GM12878 (cell line): ENCODE data around the gene SULF2. TPM values are rescaled to one million over a fixed set of nuclear protein-coding genes. Genes with fewer than 3 reads are reported as not detected.

Experiments
- ATAC-seq: fragments of 200-7000 bp; cut with Tn5 transposase; 3 replicates; pipeline ENCODE4 v1.9.1; 2020; ENCODE audit warnings: mild to moderate bottlenecking, moderate library complexity
- BruUV-seq: library from RNA; stranded (reverse); fragments of 400-500 nt; replicated peaks from 2 replicates; lab custom pipeline; 2021; lab: Mats Ljungman, UMichigan
- CTCF ChIA-PET: fragments of 300-600 bp; sonication (Branson Sonifier 250); formaldehyde crosslinking; extraction: SDS; loops from one replicate; lab custom pipeline; 2021; ENCODE audit warnings: inconsistent platforms; lab: Yijun Ruan, JAX
- POLR2A ChIA-PET: fragments of 350-600 bp; formaldehyde crosslinking; extraction: SDS; loops from one replicate; lab custom pipeline; 2021; ENCODE audit warnings: inconsistent platforms; lab: Charles Lee
- RAD21 ChIA-PET: fragments of 300-600 bp; sonication (Branson Sonifier 250); formaldehyde crosslinking; loops from one replicate; lab custom pipeline; 2023; ENCODE audit warnings: antibody characterized with exemption; ENCODE audit not compliant: unreplicated experiment; lab: Charles Lee
- SMC1A ChIA-PET: fragments of 300-600 bp; sonication (Branson Sonifier 250); formaldehyde crosslinking; loops from one replicate; lab custom pipeline; 2023; ENCODE audit not compliant: unreplicated experiment, uncharacterized antibody; lab: Charles Lee
- DNase-seq: peaks from one replicate; pipeline ENCODE4 v3.0.0-alpha.2; 2011; ENCODE audit warnings: low read depth, low spot score
- FAIRE-seq: peaks from 3 replicates; lab custom pipeline; 2011; peaks lifted over from hg19 to GRCh38; lab: Jason Lieb, UNC
- H2AFZ ChIP-seq: 2 replicates; pipeline ENCODE4 v1.6.0; 2011; ENCODE audit warnings: low read depth, low read length, control low read depth; ENCODE audit not compliant: control insufficient read depth
- H3K27ac ChIP-seq: 2 replicates; pipeline ENCODE4 v1.5.1; 2011; ENCODE audit warnings: control low read depth; ENCODE audit not compliant: control insufficient read depth, insufficient read depth
- H3K27me3 ChIP-seq, 2 experiments: replicated peaks in 1 of 2; 2 replicates each; pipeline versions ENCODE4 v1.6.0 to v1.6.1; 2011; ENCODE audit warnings: low read length in 1 of 2; ENCODE audit not compliant: control insufficient read depth in 2 of 2, insufficient read depth in 2 of 2
- H3K36me3 ChIP-seq, 2 experiments: 2 replicates each; pipeline ENCODE4 v1.5.1; 2011; ENCODE audit warnings: low read length in 1 of 2; ENCODE audit not compliant: control insufficient read depth in 2 of 2, insufficient read depth in 2 of 2
- H3K4me1 ChIP-seq: 2 replicates; pipeline ENCODE4 v1.6.1; 2011; ENCODE audit warnings: mild to moderate bottlenecking, low read length, moderate library complexity, mixed read lengths; ENCODE audit not compliant: control insufficient read depth, insufficient read depth
- H3K4me2 ChIP-seq: 2 replicates; pipeline ENCODE4 v1.6.0; 2011; ENCODE audit warnings: control low read depth; ENCODE audit not compliant: control insufficient read depth, insufficient read depth
- H3K4me3 ChIP-seq: fragments of 200-600 bp; sonication (generic); 2 replicates; pipeline ENCODE4 v1.5.1; 2016
- H3K79me2 ChIP-seq: 2 replicates; pipeline ENCODE4 v1.6.0; 2011; ENCODE audit warnings: low read length; ENCODE audit not compliant: control insufficient read depth, insufficient read depth
- H3K9ac ChIP-seq: 2 replicates; pipeline ENCODE4 v1.8.0; 2011; ENCODE audit warnings: low read length, control low read depth, mixed read lengths; ENCODE audit not compliant: control insufficient read depth, insufficient read depth
- H3K9me3 ChIP-seq: replicated peaks from 3 replicates; pipeline ENCODE4 v1.5.1; 2011; ENCODE audit warnings: mild to moderate bottlenecking, low read length; ENCODE audit not compliant: control insufficient read depth, insufficient read depth
- H4K20me1 ChIP-seq: 2 replicates; pipeline ENCODE4 v1.6.0; 2011; ENCODE audit not compliant: control insufficient read depth, insufficient read depth
- BRCA1 ChIP-seq: IDR thresholded peaks from 2 replicates; pipeline ENCODE4 v1.6.1; 2011; ENCODE audit warnings: low read depth, low read length, improper control_type of control experiment
- CUX1 ChIP-seq: IDR thresholded peaks from 2 replicates; pipeline ENCODE4 v1.6.1; 2012; ENCODE audit warnings: improper control_type of control experiment, low read depth, low read length; ENCODE audit not compliant: insufficient replicate concordance
- ETV6 ChIP-seq, 2 experiments: fragments of 450-650 bp in 1 of 2; IDR thresholded peaks in 1 of 2; conservative IDR thresholded peaks in 1 of 2; 2 replicates each; pipeline ENCODE4 v1.6.1; 2014; ENCODE audit warnings: antibody characterized with exemption in 1 of 2, borderline replicate concordance in 1 of 2, low read depth in 1 of 2, mild to moderate bottlenecking in 1 of 2, moderate library complexity in 1 of 2
- YBX1 ChIP-seq: fragments of 450-650 bp; IDR thresholded peaks from 2 replicates; pipeline ENCODE4 v1.6.1; 2016; ENCODE audit warnings: antibody characterized with exemption
- WGBS: methylation state at CpG from one replicate; pipeline ENCODE4 v1.1.6; 2016; ENCODE audit warnings: low lambda C conversion rate; ENCODE audit not compliant: insufficient replicate concordance, insufficient coverage; ENCODE audit errors: missing lambda C conversion rate; 5-methylcytosine and 5-hydroxymethylcytosine counted together
- in situ Hi-C: fragments of 300-500 bp; cut with MboI; formaldehyde crosslinking; loops from 9 replicates; pipeline ENCODE4 v1.14.3; 2018; ENCODE audit warnings: mixed read lengths
- intact Hi-C: fragments of 100-400 bp; cut with micrococcal nuclease; formaldehyde crosslinking; loops from one replicate; pipeline ENCODE4 v1.14.2; 2022; ENCODE audit not compliant: unreplicated experiment
- polyA plus RNA-seq, 11 experiments: library from polyadenylated mRNA; depleted of rRNA in 4 of 11; unstranded in 6 of 11; stranded (reverse) in 5 of 11; fragments of >200 nt; fragmentation: Nextera tagmentation in 4 of 11; fragmentation: Illumina TruSeq in 1 of 11; extraction: Ambion mirVana in 4 of 11; extraction: Trizol in 1 of 11; gene quantifications; 1 replicate in 1 of 11; 2 replicates in 10 of 11; pipeline versions ENCODE4 v1.2.1 to v1.2.3, GENCODE V29; 2011 to 2016; ENCODE audit warnings: inconsistent platforms in 2 of 11, missing spikeins in 2 of 11, low read depth in 1 of 11
- total RNA-seq, 4 experiments: library from RNA; depleted of rRNA in 3 of 4; stranded (reverse); fragments of >200 nt in 3 of 4; fragmentation: Illumina TruSeq in 1 of 4; extraction: Trizol in 1 of 4; gene quantifications; 2 replicates each; pipeline versions ENCODE4 v1.2.1 to v1.2.3, GENCODE V29; 2013 to 2021

SULF2 gene
- total and polyA plus RNA-seq, 10 of the 15 experiments (the other 5 are each of a cell fraction or from before 2014, with no cell fraction given), result 0.69 to 4.1 (median 1.6) TPM

DNA sequence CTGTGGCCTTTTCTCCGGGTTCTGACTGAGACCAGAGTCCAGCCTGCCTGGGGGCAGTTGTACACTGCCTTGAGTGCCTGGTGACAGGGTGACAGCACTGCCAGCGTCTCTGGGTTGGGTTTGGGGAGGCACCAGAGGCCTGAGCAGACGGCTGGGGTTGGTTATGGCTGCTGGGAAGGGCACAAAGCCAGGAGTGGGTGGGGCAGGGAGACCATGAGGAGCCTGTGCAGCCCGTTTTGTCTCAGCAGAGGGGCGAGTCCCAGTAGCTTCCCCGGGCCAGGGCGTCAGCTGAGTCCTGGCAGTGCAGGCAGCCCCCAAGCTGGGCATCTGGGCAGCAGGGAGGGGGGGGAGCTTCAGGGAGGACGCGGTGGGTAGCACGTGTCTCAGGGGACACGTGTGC lies 15.3 kb upstream of the SULF2 start:
- ChIA-PET RAD21 (no interaction called here), CTCF (no interaction called here), POLR2A (no interaction called here), SMC1A (no interaction called here)
- Histone ChIP-seq H3K4me3 (no peak overlapping the region), H2AFZ (no peak overlapping the region), H3K9ac (no peak overlapping the region), H4K20me1 (no peaks in the 10 kb centered on the region), H3K9me3 (no peaks in the 10 kb centered on the region), H3K79me2 (no peaks in the 10 kb centered on the region), H3K4me2 (no peak overlapping the region), H3K36me3 (no peaks in the 10 kb centered on the region), H3K4me1 (no peaks in the 10 kb centered on the region), H3K27me3 (no peaks in the 10 kb centered on the region; a peak in 1 of 4 replicates), H3K27ac (no peak overlapping the region)
- 29% methylated on average over 9 of the region's 11 CpGs for WGBS
- TF ChIP-seq YBX1, result no peak
- no peak for TF ChIP-seq CUX1
- no peak for TF ChIP-seq BRCA1
- 0 out of 4 replicates have a peak, but pooled peaks of 1 of the 2 experiments have one; percentile 38 for TF ChIP-seq ETV6 (conservative IDR thresholded peaks at IDR 0.05 in 1 of 2, IDR thresholded peaks at IDR 0.05 in 1 of 2; ENCODE audit: borderline replicate concordance in 1 of 2, low read depth in 1 of 2)
- DNase-seq (no peak), ATAC-seq (no peak), FAIRE-seq (no peak)
- intact Hi-C loops, result no loop called here
- no TSS peak for BruUV-seq
- in situ Hi-C loops, result no loop called here
